SK-N-SH (cell line): ENCODE results near the gene MICAL2. TPM values are rescaled to one million over a fixed set of nuclear protein-coding genes. Genes with fewer than 3 reads are reported as not detected.

Experiments used
- CTCF ChIA-PET: fragments of 300-600, 350-600 bp; formaldehyde crosslinking; extraction: SDS; loops from one replicate; lab custom pipeline; 2021; lab: Yijun Ruan, JAX
- POLR2A ChIA-PET: fragments of 350-600 bp; sonication (Branson Sonifier 250); formaldehyde crosslinking; extraction: SDS; loops from one replicate; lab custom pipeline; 2020; ENCODE audit warnings: antibody characterized with exemption, inconsistent platforms; lab: Yijun Ruan, JAX
- DNase-seq: peaks from one replicate; pipeline ENCODE4 v3.0.0; 2012
- H2AFZ ChIP-seq: fragments of 200-600 bp; sonication (generic); 2 replicates; pipeline ENCODE4 v1.8.1; 2016; ENCODE audit warnings: antibody characterized with exemption, mild to moderate bottlenecking, low read depth
- H3F3A ChIP-seq: fragments of 200-600 bp; sonication (generic); replicated peaks from 2 replicates; pipeline ENCODE3; 2016; ENCODE audit warnings: antibody characterized with exemption, mild to moderate bottlenecking; ENCODE audit not compliant: insufficient read depth
- H3K27ac ChIP-seq, 2 experiments: fragments of 200-500 bp in 1 of 2; fragments of 200-600 bp in 1 of 2; sonication (Bioruptor generic) in 1 of 2; sonication (generic), shearing (Covaris generic) in 1 of 2; 2 replicates each; pipeline versions ENCODE4 v1.5.1 to v1.6.1; 2014 to 2016; ENCODE audit warnings: low read depth in 2 of 2, inconsistent platforms in 1 of 2, low read length in 1 of 2, mild to moderate bottlenecking in 1 of 2, mixed read lengths in 1 of 2
- H3K27me3 ChIP-seq: fragments of 200-600 bp; sonication (generic), shearing (Covaris generic); 2 replicates; pipeline ENCODE4 v1.6.1; 2016; ENCODE audit warnings: mixed run types; ENCODE audit not compliant: insufficient read depth
- H3K36me3 ChIP-seq, 2 experiments: fragments of 200-500 bp in 1 of 2; fragments of 200-600 bp in 1 of 2; sonication (Bioruptor generic) in 1 of 2; sonication (generic) in 1 of 2; replicated peaks in 1 of 2; 2 replicates each; pipeline versions ENCODE3 to v1.5.1; 2014 to 2016; ENCODE audit warnings: low read length in 1 of 2, mild to moderate bottlenecking in 1 of 2; ENCODE audit not compliant: insufficient read depth in 2 of 2, control insufficient read depth in 1 of 2
- H3K4me1 ChIP-seq, 2 experiments: fragments of 200-500 bp in 1 of 2; fragments of 200-600 bp in 1 of 2; sonication (Bioruptor generic) in 1 of 2; sonication (generic), shearing (Covaris generic) in 1 of 2; 2 replicates each; pipeline versions ENCODE4 v1.5.1 to v1.6.1; 2014 to 2016; ENCODE audit warnings: low read depth in 1 of 2, low read length in 1 of 2, mixed run types in 1 of 2; ENCODE audit not compliant: insufficient read depth in 2 of 2, control insufficient read depth in 1 of 2
- H3K4me2 ChIP-seq: fragments of 200-600 bp; sonication (generic), shearing (Covaris generic); 2 replicates; pipeline ENCODE4 v1.6.1; 2017; ENCODE audit warnings: mixed run types
- H3K4me3 ChIP-seq, 2 experiments: fragments of 200-500 bp in 1 of 2; fragments of 200-600 bp in 1 of 2; sonication (Bioruptor generic) in 1 of 2; sonication (generic), shearing (Covaris generic) in 1 of 2; 2 replicates each; pipeline versions ENCODE4 v1.5.1 to v1.8.1; 2014 to 2016; ENCODE audit warnings: low read depth in 2 of 2, inconsistent platforms in 1 of 2, low read length in 1 of 2, mild to moderate bottlenecking in 1 of 2, mixed read lengths in 1 of 2, moderate library complexity in 1 of 2
- H3K79me2 ChIP-seq: fragments of 200-600 bp; sonication (generic); 2 replicates; pipeline ENCODE4 v1.8.1; 2017; ENCODE audit warnings: mild to moderate bottlenecking; ENCODE audit not compliant: insufficient read depth
- H3K9ac ChIP-seq: fragments of 200-600 bp; sonication (generic); 2 replicates; pipeline ENCODE4 v1.6.1; 2017; ENCODE audit warnings: mixed run types
- H3K9me2 ChIP-seq: fragments of 200-600 bp; sonication (generic); 2 replicates; pipeline ENCODE4 v1.6.1; 2017; ENCODE audit warnings: mixed run types
- H3K9me3 ChIP-seq: fragments of 200-600 bp; sonication (generic); 2 replicates; pipeline ENCODE4 v1.6.1; 2017; ENCODE audit warnings: mixed run types, mild to moderate bottlenecking, moderate library complexity
- H4K20me1 ChIP-seq: fragments of 200-600 bp; sonication (generic); 2 replicates; pipeline ENCODE4 v1.6.1; 2017; ENCODE audit warnings: mild to moderate bottlenecking, mixed run types; ENCODE audit not compliant: insufficient read depth
- ELF1 ChIP-seq: IDR thresholded peaks from 2 replicates; pipeline ENCODE4 v1.4.0; 2012
- EZH2phosphoT487 ChIP-seq: fragments of 200-600 bp; sonication (generic); IDR thresholded peaks from 2 replicates; pipeline ENCODE4 v1.6.1; 2017; ENCODE audit warnings: low read depth, mixed run types, mild to moderate bottlenecking, antibody characterized with exemption, moderate library complexity, borderline replicate concordance
- FOSL2 ChIP-seq: IDR thresholded peaks from 2 replicates; pipeline ENCODE4 v1.4.0; 2012; ENCODE audit warnings: low read depth, mild to moderate bottlenecking, moderate library complexity, borderline replicate concordance
- FOXJ3 ChIP-seq: sonication (generic); formaldehyde crosslinking; IDR thresholded peaks from 2 replicates; pipeline ENCODE4 v1.5.1; 2020; ENCODE audit warnings: mild to moderate bottlenecking, missing genetic modification reagents
- FOXM1 ChIP-seq: IDR thresholded peaks from 2 replicates; pipeline ENCODE4 v1.4.0; 2012; ENCODE audit warnings: low read depth, mild to moderate bottlenecking
- GATA2 ChIP-seq: sonication (generic); formaldehyde crosslinking; IDR thresholded peaks from 2 replicates; pipeline ENCODE4 v1.5.0; 2020; ENCODE audit warnings: mild to moderate bottlenecking, missing genetic modification reagents
- JUND ChIP-seq: IDR thresholded peaks from 2 replicates; pipeline ENCODE4 v1.4.0; 2012
- MEF2A ChIP-seq: IDR thresholded peaks from 2 replicates; pipeline ENCODE4 v1.4.0; 2012; ENCODE audit warnings: low read depth, borderline replicate concordance
- MXI1 ChIP-seq: IDR thresholded peaks from 2 replicates; pipeline ENCODE4 v1.6.1; 2012; ENCODE audit warnings: mild to moderate bottlenecking, low read depth, low read length, improper control_type of control experiment
- NFIC ChIP-seq: IDR thresholded peaks from 2 replicates; pipeline ENCODE4 v1.4.0; 2012; ENCODE audit warnings: borderline replicate concordance
- NRF1 ChIP-seq: IDR thresholded peaks from 2 replicates; pipeline ENCODE4 v1.6.1; 2012; ENCODE audit warnings: low read depth, mild to moderate bottlenecking, low read length
- POLR2AphosphoS5 ChIP-seq: IDR thresholded peaks from 2 replicates; pipeline ENCODE4 v1.6.1; 2012; ENCODE audit warnings: low read depth, low read length
- RAD21 ChIP-seq: IDR thresholded peaks from 2 replicates; pipeline ENCODE4 v1.6.1; 2012; ENCODE audit warnings: mild to moderate bottlenecking, low read length
- RCOR1 ChIP-seq: fragments of 150-350 bp; IDR thresholded peaks from 2 replicates; pipeline ENCODE4 v1.6.1; 2017; ENCODE audit warnings: antibody characterized with exemption, low read length
- RFX5 ChIP-seq: IDR thresholded peaks from 2 replicates; pipeline ENCODE4 v1.6.1; 2012; ENCODE audit warnings: mild to moderate bottlenecking, improper control_type of control experiment, low read length
- RXRA ChIP-seq: IDR thresholded peaks from 2 replicates; pipeline ENCODE4 v1.4.0; 2012; ENCODE audit warnings: low read depth, mild to moderate bottlenecking, borderline replicate concordance
- SIN3A ChIP-seq: IDR thresholded peaks from 2 replicates; pipeline ENCODE4 v1.6.1; 2012; ENCODE audit warnings: low read depth, mild to moderate bottlenecking, low read length, moderate library complexity, borderline replicate concordance
- SMC3 ChIP-seq: IDR thresholded peaks from 2 replicates; pipeline ENCODE4 v1.6.1; 2012; ENCODE audit warnings: low read depth, low read length, improper control_type of control experiment
- TAF1 ChIP-seq: IDR thresholded peaks from 2 replicates; pipeline ENCODE4 v1.6.1; 2012; ENCODE audit warnings: low read depth, mild to moderate bottlenecking, low read length, moderate library complexity, borderline replicate concordance
- TCF12 ChIP-seq: IDR thresholded peaks from 2 replicates; pipeline ENCODE4 v1.4.0; 2012
- TEAD4 ChIP-seq: IDR thresholded peaks from 2 replicates; pipeline ENCODE4 v1.4.0; 2012; ENCODE audit warnings: mild to moderate bottlenecking, borderline replicate concordance; ENCODE audit not compliant: insufficient read depth
- YY1 ChIP-seq: IDR thresholded peaks from 2 replicates; pipeline ENCODE4 v1.4.0; 2012; ENCODE audit warnings: low read depth, mild to moderate bottlenecking
- WGBS: methylation state at CpG from one replicate; pipeline ENCODE4 v1.1.6; 2017; ENCODE audit warnings: low lambda C conversion rate; 5-methylcytosine and 5-hydroxymethylcytosine counted together
- polyA plus RNA-seq, 3 experiments: library from polyadenylated mRNA; depleted of rRNA; stranded (reverse); fragments of >200 nt; gene quantifications; 2 replicates each; pipeline ENCODE4 v1.2.3, GENCODE V29; 2012
- TF ChIP-seq, protein P1 (sequence below): IDR thresholded peaks from 2 replicates; pipeline ENCODE4 v1.4.0; 2012; ENCODE audit warnings: low read depth, borderline replicate concordance
- TF ChIP-seq, protein P2 (sequence below): fragments of 150-350 bp; IDR thresholded peaks from 2 replicates; pipeline ENCODE4 v1.6.1; 2016; ENCODE audit warnings: mild to moderate bottlenecking, low read depth, low read length
- TF ChIP-seq, protein P3 (sequence below): IDR thresholded peaks from 2 replicates; pipeline ENCODE4 v1.4.0; 2012; ENCODE audit warnings: low read depth
- TF ChIP-seq, protein P4 (sequence below): fragments of 200-600 bp; sonication (generic); IDR thresholded peaks from 2 replicates; pipeline ENCODE4 v1.6.1; 2017; ENCODE audit warnings: antibody characterized with exemption, mild to moderate bottlenecking, moderate library complexity
- TF ChIP-seq, protein P5 (sequence below): IDR thresholded peaks from 2 replicates; pipeline ENCODE4 v1.4.0; 2012; ENCODE audit warnings: low read depth, borderline replicate concordance
- TF ChIP-seq, protein P6 (sequence below): fragments of 150-350 bp; IDR thresholded peaks from 2 replicates; pipeline ENCODE4 v1.6.1; 2017; ENCODE audit warnings: antibody characterized with exemption, low read length, low read depth, borderline replicate concordance

Gene MICAL2
- polyA plus RNA-seq, 1 of the 3 experiments (the other 2 are of a cell fraction): 54.6 TPM

DNA sequence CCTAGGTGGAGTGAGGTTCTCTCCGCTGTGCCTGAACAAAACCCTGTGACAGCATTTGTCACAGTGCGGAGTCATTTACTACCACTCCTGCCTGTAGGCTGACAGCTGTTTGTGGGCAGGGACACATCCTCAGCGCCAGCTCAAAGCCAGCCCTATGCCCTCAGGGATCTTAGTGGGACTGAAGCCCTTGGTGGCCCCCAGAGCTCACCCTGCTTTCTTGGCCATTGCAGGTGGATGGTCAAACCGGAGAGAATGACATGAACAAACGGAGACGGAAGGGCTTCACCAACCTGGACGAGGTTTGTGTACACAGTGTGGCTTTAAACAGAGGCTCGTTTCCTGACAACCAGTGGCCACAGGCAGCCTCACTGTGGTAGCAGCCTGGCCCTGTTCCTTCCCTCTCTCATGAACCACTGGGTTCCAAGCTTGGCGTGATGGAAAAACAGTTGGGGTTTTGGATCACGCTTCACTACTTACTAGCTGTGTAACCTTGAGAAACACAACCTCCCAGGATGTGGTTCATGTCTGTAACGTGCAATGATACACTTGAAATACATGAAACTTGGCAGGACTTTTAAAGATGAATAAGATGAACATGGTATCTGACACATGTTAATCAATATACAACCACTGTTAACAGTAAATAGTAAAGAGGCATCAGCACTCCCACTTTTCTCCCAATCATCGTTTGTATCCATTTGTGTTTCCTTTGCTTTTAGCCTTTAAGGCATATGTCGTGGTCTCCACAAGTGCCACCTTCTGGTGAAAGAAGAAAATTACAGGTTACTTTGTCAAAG is 125.8 kb downstream of the MICAL2 start:
- no peak overlapping the region for H3K4me2 ChIP-seq
- H3K9ac ChIP-seq: peak overlapping the region; percentile 33; the same call in 1 of the 2 replicates
- no peaks in the 10 kb centered on the region for H3K9me2 ChIP-seq
- peaks cover 0 to 23% of the 10 kb centered on the region in 2 experiments; a peak in 3 of 4 replicates for H3K4me1 ChIP-seq
- TF ChIP-seq, protein P1, sequence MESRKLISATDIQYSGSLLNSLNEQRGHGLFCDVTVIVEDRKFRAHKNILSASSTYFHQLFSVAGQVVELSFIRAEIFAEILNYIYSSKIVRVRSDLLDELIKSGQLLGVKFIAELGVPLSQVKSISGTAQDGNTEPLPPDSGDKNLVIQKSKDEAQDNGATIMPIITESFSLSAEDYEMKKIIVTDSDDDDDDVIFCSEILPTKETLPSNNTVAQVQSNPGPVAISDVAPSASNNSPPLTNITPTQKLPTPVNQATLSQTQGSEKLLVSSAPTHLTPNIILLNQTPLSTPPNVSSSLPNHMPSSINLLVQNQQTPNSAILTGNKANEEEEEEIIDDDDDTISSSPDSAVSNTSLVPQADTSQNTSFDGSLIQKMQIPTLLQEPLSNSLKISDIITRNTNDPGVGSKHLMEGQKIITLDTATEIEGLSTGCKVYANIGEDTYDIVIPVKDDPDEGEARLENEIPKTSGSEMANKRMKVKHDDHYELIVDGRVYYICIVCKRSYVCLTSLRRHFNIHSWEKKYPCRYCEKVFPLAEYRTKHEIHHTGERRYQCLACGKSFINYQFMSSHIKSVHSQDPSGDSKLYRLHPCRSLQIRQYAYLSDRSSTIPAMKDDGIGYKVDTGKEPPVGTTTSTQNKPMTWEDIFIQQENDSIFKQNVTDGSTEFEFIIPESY: no peak
- TF ChIP-seq GATA2 (CRISPR knock-in tag) (no peak), SMC3 (peak; percentile 71), FOXM1 (no peak), NFIC (no peak), YY1 (no peak), EZH2phosphoT487 (no peak), NRF1 (0 out of 2 replicates have a peak, but pooled peaks have one; percentile 7), TCF12 (no peak), RCOR1 (no peak), RFX5 (no peak), JUND (no peak), TAF1 (no peak), RXRA (no peak), ELF1 (no peak), RAD21 (peak; percentile 71), MXI1 (no peak), FOSL2 (no peak), TEAD4 (no peak), POLR2AphosphoS5 (no peak), MEF2A (no peak), SIN3A (no peak), FOXJ3 (no peak)
- TF ChIP-seq, protein P2, sequence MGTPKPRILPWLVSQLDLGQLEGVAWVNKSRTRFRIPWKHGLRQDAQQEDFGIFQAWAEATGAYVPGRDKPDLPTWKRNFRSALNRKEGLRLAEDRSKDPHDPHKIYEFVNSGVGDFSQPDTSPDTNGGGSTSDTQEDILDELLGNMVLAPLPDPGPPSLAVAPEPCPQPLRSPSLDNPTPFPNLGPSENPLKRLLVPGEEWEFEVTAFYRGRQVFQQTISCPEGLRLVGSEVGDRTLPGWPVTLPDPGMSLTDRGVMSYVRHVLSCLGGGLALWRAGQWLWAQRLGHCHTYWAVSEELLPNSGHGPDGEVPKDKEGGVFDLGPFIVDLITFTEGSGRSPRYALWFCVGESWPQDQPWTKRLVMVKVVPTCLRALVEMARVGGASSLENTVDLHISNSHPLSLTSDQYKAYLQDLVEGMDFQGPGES: no peak
- TF ChIP-seq, protein P3, sequence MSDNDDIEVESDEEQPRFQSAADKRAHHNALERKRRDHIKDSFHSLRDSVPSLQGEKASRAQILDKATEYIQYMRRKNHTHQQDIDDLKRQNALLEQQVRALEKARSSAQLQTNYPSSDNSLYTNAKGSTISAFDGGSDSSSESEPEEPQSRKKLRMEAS: no peak
- TF ChIP-seq, protein P4, sequence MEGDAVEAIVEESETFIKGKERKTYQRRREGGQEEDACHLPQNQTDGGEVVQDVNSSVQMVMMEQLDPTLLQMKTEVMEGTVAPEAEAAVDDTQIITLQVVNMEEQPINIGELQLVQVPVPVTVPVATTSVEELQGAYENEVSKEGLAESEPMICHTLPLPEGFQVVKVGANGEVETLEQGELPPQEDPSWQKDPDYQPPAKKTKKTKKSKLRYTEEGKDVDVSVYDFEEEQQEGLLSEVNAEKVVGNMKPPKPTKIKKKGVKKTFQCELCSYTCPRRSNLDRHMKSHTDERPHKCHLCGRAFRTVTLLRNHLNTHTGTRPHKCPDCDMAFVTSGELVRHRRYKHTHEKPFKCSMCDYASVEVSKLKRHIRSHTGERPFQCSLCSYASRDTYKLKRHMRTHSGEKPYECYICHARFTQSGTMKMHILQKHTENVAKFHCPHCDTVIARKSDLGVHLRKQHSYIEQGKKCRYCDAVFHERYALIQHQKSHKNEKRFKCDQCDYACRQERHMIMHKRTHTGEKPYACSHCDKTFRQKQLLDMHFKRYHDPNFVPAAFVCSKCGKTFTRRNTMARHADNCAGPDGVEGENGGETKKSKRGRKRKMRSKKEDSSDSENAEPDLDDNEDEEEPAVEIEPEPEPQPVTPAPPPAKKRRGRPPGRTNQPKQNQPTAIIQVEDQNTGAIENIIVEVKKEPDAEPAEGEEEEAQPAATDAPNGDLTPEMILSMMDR: peak; percentile 72
- TF ChIP-seq, protein P5, sequence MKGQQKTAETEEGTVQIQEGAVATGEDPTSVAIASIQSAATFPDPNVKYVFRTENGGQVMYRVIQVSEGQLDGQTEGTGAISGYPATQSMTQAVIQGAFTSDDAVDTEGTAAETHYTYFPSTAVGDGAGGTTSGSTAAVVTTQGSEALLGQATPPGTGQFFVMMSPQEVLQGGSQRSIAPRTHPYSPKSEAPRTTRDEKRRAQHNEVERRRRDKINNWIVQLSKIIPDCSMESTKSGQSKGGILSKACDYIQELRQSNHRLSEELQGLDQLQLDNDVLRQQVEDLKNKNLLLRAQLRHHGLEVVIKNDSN: no peak
- TF ChIP-seq, protein P6, sequence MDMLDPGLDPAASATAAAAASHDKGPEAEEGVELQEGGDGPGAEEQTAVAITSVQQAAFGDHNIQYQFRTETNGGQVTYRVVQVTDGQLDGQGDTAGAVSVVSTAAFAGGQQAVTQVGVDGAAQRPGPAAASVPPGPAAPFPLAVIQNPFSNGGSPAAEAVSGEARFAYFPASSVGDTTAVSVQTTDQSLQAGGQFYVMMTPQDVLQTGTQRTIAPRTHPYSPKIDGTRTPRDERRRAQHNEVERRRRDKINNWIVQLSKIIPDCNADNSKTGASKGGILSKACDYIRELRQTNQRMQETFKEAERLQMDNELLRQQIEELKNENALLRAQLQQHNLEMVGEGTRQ: no peak
- H3F3A ChIP-seq: peaks cover 31% of the 10 kb centered on the region
- CTCF ChIA-PET: interaction anchor here (0.7 to 4.9 kb wide), 32 partner anchors 10 to 906 kb away, joined by 3 to 48 read pairs (median 6); partner anchors contain the start of gene MICAL2
- no peaks in the 10 kb centered on the region for H3K9me3 ChIP-seq
- H2AFZ ChIP-seq: no peak overlapping the region
- H4K20me1 ChIP-seq: no peaks in the 10 kb centered on the region
- H3K36me3 ChIP-seq: peaks cover 42 to 66% of the 10 kb centered on the region in 2 experiments
- peaks cover 40% of the 10 kb centered on the region for H3K79me2 ChIP-seq
- no peaks in the 10 kb centered on the region for H3K27me3 ChIP-seq
- POLR2A ChIA-PET: no interaction called here
- H3K27ac ChIP-seq: peak overlapping the region in 1 of 2 experiments; percentile 97; a peak in 2 of 4 replicates
- WGBS: 77% methylated on average over 13 of the region's 13 CpGs
- no peak overlapping the region; a peak in 1 of 4 replicates for H3K4me3 ChIP-seq
- DNase-seq: peak; percentile 55
